Activated B cell treated with CpG ODN at 0.5 μM for 24 hours (primary cell): ENCODE data around the gene ARHGEF19. TPM values are rescaled to one million over a fixed set of nuclear protein-coding genes. Genes with fewer than 3 reads are reported as not detected.

ENCODE experiments used
- ATAC-seq: fragments of 200-7000 bp; cut with Tn5 transposase; one replicate; pipeline ENCODE4 v1.10.0; 2021; ENCODE audit warnings: low read depth, mild to moderate bottlenecking, moderate library complexity
- CTCF ChIA-PET: fragments of 350-600 bp; sonication (Branson Sonifier 250); formaldehyde crosslinking; loops from one replicate; lab custom pipeline; 2021; ENCODE audit warnings: antibody characterized with exemption; lab: Charles Lee
- POLR2A ChIA-PET: fragments of 350-600 bp; sonication (Branson Sonifier 250); formaldehyde crosslinking; loops from one replicate; lab custom pipeline; 2021; ENCODE audit warnings: antibody characterized with exemption; lab: Charles Lee
- DNase-seq: peaks from one replicate; pipeline ENCODE4 v3.0.0; 2022
- H3K27ac Mint-ChIP-seq: one replicate; pipeline ENCODE4 v1.8.0; 2020; ENCODE audit warnings: mixed read lengths
- H3K27me3 Mint-ChIP-seq: one replicate; pipeline ENCODE4 v1.8.0; 2021; ENCODE audit warnings: mixed read lengths
- H3K36me3 Mint-ChIP-seq: one replicate; pipeline ENCODE4 v1.8.0; 2021; ENCODE audit warnings: low read depth, mixed read lengths
- H3K4me1 Mint-ChIP-seq: one replicate; pipeline ENCODE4 v1.8.0; 2021; ENCODE audit warnings: mixed read lengths
- H3K4me3 Mint-ChIP-seq: one replicate; pipeline ENCODE4 v1.8.0; 2020; ENCODE audit warnings: mild to moderate bottlenecking, mixed read lengths
- H3K9me3 Mint-ChIP-seq: one replicate; pipeline ENCODE4 v1.8.0; 2020; ENCODE audit warnings: mixed read lengths
- intact Hi-C: fragments of 100-400 bp; cut with micrococcal nuclease; formaldehyde crosslinking; loops from one replicate; pipeline ENCODE4 v1.15.1; 2024
- total RNA-seq: library from RNA; stranded (reverse); gene quantifications from 2 replicates; pipeline ENCODE4 v1.2.3, GENCODE V29; 2022
- TF ChIP-seq, protein P1 (sequence below): fragments of 200-600 bp; IDR thresholded peaks from one replicate; pipeline ENCODE4 v1.8.0; 2022; ENCODE audit warnings: antibody characterized with exemption, mild to moderate bottlenecking

Gene ARHGEF19
- total RNA-seq, 1 donor from 2014 or later, result 7.7 TPM

DNA sequence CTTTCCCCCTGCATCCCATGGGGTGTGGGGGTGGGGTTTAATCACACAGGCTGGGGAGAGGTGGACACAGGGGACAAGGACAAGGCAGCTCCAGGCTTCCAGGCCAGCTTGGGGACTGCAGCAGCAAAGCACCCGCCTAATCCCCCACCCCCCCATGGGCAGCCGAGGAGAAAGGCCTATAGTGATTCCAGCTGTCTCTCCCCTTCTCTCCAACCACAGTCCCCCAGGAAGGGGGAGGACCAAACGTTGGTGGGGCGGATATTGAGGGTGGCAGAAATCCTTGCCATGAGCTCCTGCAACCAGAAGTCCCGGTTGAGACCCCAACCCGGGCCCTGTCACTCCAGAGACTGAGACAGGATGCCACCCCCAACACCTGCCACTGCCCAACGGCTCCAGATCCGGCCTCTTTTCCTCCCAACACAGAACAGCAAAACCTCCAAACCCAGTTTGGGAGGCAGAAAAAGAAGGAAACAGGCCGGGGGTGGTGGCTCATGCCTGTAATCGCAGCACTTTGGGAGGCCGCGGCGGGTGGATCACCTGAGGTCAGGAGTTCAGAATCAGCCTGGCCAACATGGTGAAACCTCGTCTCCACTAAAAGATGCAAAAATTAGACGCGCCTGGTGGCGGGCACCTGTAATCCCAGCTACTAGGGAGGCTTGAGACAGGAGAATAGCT is 58.3 kb downstream of the ARHGEF19 start:
- DNase-seq, result no peak
- peaks cover 26% of the 10 kb centered on the region for H3K27me3 Mint-ChIP-seq
- TF ChIP-seq, protein P1, sequence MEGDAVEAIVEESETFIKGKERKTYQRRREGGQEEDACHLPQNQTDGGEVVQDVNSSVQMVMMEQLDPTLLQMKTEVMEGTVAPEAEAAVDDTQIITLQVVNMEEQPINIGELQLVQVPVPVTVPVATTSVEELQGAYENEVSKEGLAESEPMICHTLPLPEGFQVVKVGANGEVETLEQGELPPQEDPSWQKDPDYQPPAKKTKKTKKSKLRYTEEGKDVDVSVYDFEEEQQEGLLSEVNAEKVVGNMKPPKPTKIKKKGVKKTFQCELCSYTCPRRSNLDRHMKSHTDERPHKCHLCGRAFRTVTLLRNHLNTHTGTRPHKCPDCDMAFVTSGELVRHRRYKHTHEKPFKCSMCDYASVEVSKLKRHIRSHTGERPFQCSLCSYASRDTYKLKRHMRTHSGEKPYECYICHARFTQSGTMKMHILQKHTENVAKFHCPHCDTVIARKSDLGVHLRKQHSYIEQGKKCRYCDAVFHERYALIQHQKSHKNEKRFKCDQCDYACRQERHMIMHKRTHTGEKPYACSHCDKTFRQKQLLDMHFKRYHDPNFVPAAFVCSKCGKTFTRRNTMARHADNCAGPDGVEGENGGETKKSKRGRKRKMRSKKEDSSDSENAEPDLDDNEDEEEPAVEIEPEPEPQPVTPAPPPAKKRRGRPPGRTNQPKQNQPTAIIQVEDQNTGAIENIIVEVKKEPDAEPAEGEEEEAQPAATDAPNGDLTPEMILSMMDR, result no peak
- ATAC-seq, result no peak
- H3K27ac Mint-ChIP-seq, result no peak overlapping the region
- CTCF ChIA-PET, result no interaction called here
- intact Hi-C loops, result loop anchor here (2.0 kb wide), 1 partner anchor 15 kb away; no protein-coding TSS in a partner anchor
- no peaks in the 10 kb centered on the region for H3K36me3 Mint-ChIP-seq
- POLR2A ChIA-PET, result interaction anchor here (0.6 to 0.7 kb wide), 4 partner anchors 28 to 895 kb away, joined by 3 to 5 read pairs (median 3); no protein-coding TSS in a partner anchor
- H3K9me3 Mint-ChIP-seq, result no peaks in the 10 kb centered on the region
- no peak overlapping the region for H3K4me3 Mint-ChIP-seq
- peaks cover 30% of the 10 kb centered on the region for H3K4me1 Mint-ChIP-seq

DNA sequence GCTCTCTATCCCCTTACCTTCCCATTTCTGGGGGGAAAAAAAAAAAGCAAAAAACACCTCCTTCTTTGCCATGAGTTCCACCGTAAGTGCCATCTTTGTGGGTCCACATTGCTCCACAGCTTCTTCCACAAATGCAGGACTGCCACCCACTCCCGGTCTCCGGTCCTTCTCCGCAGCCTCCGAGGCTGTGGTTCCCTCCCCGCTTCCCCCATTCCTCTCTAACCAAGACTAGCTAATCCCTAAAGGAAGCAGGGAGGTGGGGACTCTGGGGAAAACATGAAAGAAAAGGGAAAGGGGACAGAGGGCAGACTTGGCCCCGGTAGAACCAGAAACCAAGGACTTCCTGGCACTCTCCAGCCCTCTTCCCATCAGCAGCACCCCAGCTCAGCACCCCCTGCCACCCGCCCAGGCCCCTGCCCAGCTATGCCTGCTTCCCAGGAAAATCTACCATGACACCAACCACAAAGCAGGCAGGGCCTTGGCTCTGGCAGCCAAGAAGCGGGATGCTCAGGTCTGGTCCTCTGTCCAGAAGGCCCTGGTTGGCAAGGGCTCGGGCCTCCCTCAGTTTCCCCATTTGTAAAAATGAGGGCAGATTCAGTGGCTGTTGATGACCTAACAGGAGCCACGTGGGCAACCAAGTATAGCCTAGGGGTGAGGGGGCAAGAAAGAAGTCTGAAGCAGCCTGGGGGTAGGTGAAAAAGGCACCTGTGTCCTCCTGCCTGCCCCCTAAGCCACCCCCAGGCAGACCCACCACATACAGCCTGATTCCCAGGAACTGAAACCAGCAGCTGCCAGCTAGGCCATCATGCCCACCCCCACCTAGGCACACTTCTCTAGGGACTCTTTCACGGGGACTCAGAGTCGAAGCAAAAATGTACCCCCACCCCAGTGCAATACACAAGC is 59.1 kb downstream of the ARHGEF19 start:
- Mint-ChIP-seq H3K36me3 (no peaks in the 10 kb centered on the region), H3K4me3 (no peak overlapping the region), H3K4me1 (peaks cover 30% of the 10 kb centered on the region), H3K27me3 (peaks cover 32% of the 10 kb centered on the region), H3K9me3 (no peaks in the 10 kb centered on the region), H3K27ac (no peak overlapping the region)
- TF ChIP-seq, protein P1, result no peak
- intact Hi-C loops, result no loop called here
- ChIA-PET POLR2A (interaction anchor here (0.6 kb wide), 1 partner anchor 28 kb away, joined by 3 read pairs; no protein-coding TSS in a partner anchor), CTCF (no interaction called here)
- ATAC-seq, result no peak
- no peak for DNase-seq

DNA sequence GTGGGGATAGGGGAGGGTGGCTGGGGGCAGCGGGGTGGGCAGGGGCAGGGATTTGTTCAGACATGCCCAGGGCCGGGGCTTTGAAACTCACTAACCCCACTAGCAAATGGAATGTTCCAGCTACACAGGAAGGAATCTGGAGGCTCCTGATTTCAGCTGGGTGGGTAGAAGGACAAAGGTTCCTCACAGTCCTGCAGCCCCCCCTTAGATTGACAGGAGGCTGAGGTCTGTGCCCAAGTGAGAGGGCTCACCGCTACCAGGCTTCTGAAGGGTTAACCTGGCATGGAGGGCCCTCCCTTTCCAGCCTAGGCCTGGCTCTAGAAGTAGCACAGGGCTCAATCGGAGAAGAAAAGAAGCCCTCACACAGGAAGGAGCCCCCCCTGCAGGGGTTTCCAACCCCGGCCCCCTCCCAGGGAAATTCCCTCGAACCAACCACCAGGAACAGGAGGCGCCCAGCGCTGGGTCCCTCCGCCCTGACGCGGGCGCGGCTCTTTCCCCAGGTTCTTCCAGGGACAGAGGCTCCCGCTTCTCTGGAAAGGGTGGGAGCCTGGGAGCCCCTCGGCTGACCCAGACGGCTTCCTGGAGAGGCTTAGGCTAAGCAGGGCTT is 59.9 kb downstream of the ARHGEF19 start:
- Mint-ChIP-seq H3K4me3 (no peak overlapping the region), H3K9me3 (no peaks in the 10 kb centered on the region), H3K4me1 (peaks cover 30% of the 10 kb centered on the region), H3K36me3 (no peaks in the 10 kb centered on the region), H3K27me3 (peaks cover 32% of the 10 kb centered on the region), H3K27ac (no peak overlapping the region)
- ATAC-seq (no peak), DNase-seq (no peak)
- POLR2A ChIA-PET, result no interaction called here
- CTCF ChIA-PET, result no interaction called here
- TF ChIP-seq, protein P1, result no peak
- intact Hi-C loops, result no loop called here

DNA sequence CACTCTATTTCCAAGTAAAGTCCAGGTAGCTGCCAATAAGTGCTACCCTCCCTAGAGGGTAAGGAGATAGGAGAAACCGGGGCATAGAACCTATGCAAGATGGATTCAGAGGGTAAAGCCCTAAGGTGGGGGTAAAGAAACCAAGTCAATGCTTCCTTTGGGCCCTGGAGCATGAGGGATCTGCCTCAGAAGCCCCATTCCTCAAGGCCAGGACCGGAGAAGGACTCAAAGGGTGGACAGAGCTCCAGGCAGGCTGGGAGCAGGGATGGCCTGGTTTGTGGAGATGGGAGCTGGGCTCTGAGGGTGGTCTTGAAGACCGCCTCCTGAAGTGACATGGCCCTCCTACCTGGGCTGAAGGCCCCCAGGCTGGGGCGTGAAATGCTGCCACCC is 60.5 kb downstream of the ARHGEF19 start:
- no peaks in the 10 kb centered on the region for H3K9me3 Mint-ChIP-seq
- peaks cover 38% of the 10 kb centered on the region for H3K27me3 Mint-ChIP-seq
- TF ChIP-seq, protein P1, result no peak
- H3K36me3 Mint-ChIP-seq, result no peaks in the 10 kb centered on the region
- no peak overlapping the region for H3K27ac Mint-ChIP-seq
- intact Hi-C loops, result no loop called here
- no peak overlapping the region for H3K4me3 Mint-ChIP-seq
- peaks cover 27% of the 10 kb centered on the region for H3K4me1 Mint-ChIP-seq
- CTCF ChIA-PET, result no interaction called here
- no peak for DNase-seq
- POLR2A ChIA-PET, result no interaction called here
- ATAC-seq, result no peak
